Vagina (tissue), 2 donors: Measurements from ENCODE around the gene DOCK1.
"Not testable (repeated sequence)": the region's sequence is repeated elsewhere in the genome, so short reads cannot be mapped to it uniquely, and the experiment has no call there.

Experiments
- CTCF ChIP-seq, 3 experiments: fragments of 450-650 bp in 2 of 3; fragments of 200-600 bp in 1 of 3; sonication (generic) in 1 of 3; IDR thresholded peaks; one replicate each; pipeline ENCODE4 v1.5.1; 2017 to 2019; ENCODE audit warnings: antibody characterized with exemption in 3 of 3, mild to moderate bottlenecking in 2 of 3, moderate library complexity in 2 of 3
- POLR2A ChIP-seq, 2 donors: fragments of 450-650 bp; IDR thresholded peaks; one replicate each; pipeline ENCODE4 v1.6.1; 2017; ENCODE audit warnings: antibody characterized with exemption in 2 of 2, mild to moderate bottlenecking in 2 of 2, moderate library complexity in 2 of 2

- TF ChIP-seq POLR2A, CTCF (IDR thresholded peaks at IDR 0.05): not testable (repeated sequence)
These were observed 32.9 kb downstream of the DOCK1 start for GRCh38 chr10:126938121-126938520.
